ENCODE data around the gene RBKS. TPM values are rescaled to one million over a fixed set of nuclear protein-coding genes. Genes with fewer than 3 reads are reported as not detected.

RBKS gene
- total and polyA plus RNA-seq, 2 of the 8 experiments (the other 6 are each of a cell fraction or from before 2014, with no cell fraction given), result 1.1 to 1.5 TPM

DNA sequence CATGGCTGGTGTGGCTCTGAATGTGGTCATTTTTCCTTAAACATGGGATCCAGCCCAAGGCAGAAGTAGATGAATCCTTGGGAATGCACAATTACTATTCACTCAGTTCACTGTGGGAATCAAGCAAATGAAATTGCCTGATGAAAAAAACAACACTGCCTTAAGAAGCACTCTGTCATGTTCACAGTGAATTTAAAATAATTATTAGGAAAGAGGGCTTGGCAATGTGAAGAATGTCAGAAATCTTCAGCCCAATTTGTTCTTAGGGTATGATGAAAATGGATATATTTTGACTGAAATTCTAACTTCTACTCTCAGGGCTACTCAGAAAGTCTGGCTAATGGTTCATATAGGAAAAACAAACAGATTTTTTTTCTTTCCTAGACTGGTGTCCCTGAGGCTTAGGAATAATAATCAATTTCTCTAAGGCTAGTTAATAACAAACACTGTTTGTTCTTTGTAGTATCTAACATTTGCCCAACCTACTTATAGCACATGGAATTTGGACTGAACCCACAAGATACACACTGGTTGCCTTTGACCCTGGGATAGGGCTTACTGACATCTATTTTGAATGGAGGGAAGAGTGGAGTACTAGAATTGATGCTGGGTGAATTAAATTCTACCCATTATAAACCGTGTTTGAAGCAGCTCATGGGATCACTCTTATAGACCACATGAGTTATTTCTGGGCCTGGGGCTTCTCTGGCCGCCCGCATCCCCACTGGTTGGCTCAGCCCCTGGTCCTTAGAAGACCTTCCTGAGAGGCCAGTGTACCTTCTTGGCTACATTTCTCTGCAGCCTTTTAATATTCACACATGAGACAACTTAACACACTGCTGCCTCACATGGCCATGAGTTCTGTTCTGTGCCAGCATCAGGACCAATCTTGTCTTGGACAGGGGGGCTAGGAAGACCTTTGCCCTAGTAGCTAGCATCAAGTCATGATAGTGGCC, 127.0 kb downstream of the RBKS start (continued):
- no peak for TF ChIP-seq RFX5 (IDR thresholded peaks at IDR 0.05; ENCODE audit: borderline replicate concordance, low read depth, low read length)
- TF ChIP-seq JUN (IDR thresholded peaks at IDR 0.05; ENCODE audit: low read depth, low read length), result no peak
- no peak for TF ChIP-seq RXRA (IDR thresholded peaks at IDR 0.05; ENCODE audit: insufficient read depth, low read depth, low read length)
- no peak for TF ChIP-seq RBBP5 (IDR thresholded peaks at IDR 0.05; ENCODE audit: borderline replicate concordance, low read depth, low read length)

Data from H1 (cell line).